ENCODE results near the gene PMEPA1. TPM values are rescaled to one million over a fixed set of nuclear protein-coding genes. Genes with fewer than 3 reads are reported as not detected.

Gene PMEPA1
- total and polyA plus RNA-seq, 2 experiments from 2014 or later = 7.3 to 15.4 TPM

DNA sequence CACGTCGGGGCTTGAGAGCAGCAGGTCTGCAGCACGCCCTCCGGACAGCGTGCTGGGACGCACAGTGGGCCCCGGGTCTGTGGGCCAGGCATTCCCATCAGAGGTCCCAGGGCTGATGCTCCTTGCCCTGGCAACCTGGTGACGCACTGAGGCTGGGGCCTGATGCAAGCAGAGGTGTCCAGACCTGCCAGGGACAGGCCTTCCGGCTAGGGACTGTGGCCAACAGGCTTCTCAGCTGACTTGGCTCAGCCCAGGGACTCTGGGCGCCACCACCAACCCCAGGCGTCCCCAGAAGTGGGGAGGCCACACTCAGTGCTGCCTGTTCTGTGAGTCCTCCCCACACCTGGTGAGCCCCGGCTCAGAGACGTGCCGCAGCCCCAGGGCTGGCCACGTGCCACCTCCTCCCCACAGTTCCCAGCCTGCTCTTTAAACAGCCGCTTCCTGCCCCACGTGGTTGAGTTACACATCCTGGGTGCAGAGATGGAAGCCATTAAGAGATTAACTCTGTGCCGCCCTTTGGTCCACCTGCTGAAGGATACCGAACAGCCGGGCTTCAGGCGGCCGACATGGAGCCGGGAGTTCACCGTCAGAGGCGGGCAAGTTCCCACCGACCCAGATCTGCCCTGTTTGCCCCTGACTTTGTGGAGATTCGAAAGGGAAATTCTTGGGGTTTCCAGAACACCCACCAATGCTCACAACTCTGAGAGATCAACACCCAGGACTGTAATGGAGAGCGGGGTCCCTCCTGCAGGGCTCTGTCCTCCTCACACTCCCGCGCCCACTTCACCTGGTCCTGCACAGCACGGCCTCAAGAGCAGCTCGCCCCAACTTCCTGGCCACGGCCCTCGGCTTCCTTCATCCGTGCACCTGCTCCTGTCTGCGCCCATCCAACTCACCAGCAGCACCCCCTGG is 52.0 kb downstream of the PMEPA1 start:
- Histone ChIP-seq H3F3A (replicated peaks; ENCODE audit: low read depth) (peaks cover 4% of the 10 kb centered on the region; the same call in 1 of the 2 replicates), H3K4me1 (ENCODE audit: insufficient read depth) (no peaks in the 10 kb centered on the region; the same call in 1 of the 2 replicates), H2AFZ (no peak overlapping the region), H3K27me3 (ENCODE audit: insufficient read depth) (no peaks in the 10 kb centered on the region), H4K20me1 (replicated peaks; ENCODE audit: insufficient read depth) (no peaks in the 10 kb centered on the region; the same call in 1 of the 2 replicates), H3K27ac (ENCODE audit: low read depth) (no peak overlapping the region), H3K4me2 (no peak overlapping the region), H3K79me2 (replicated peaks; ENCODE audit: insufficient read depth) (peaks cover 21% of the 10 kb centered on the region), H3K4me3 (no peak overlapping the region), H3K9me2 (ENCODE audit: insufficient read depth) (no peaks in the 10 kb centered on the region), H3K36me3 (ENCODE audit: insufficient read depth) (no peaks in the 10 kb centered on the region)
- H3K27me3 Mint-ChIP-seq (ENCODE audit: insufficient read depth, low read depth, poor library complexity) = peaks cover 7% of the 10 kb centered on the region
- peaks cover 25% of the 10 kb centered on the region for H3K36me3 Mint-ChIP-seq (ENCODE audit: low read depth)
- no peaks in the 10 kb centered on the region for H3K9me3 Mint-ChIP-seq
- TF ChIP-seq CREB1 (CRISPR knock-in tag; IDR thresholded peaks at IDR 0.05; ENCODE audit: low read depth) (no peak), JUNB (IDR thresholded peaks at IDR 0.05; ENCODE audit: unreplicated experiment) (no peak), POLR2AphosphoS5 (IDR thresholded peaks at IDR 0.05; ENCODE audit: low read depth) (no peak), EZH2 (IDR thresholded peaks at IDR 0.05; ENCODE audit: low read depth, unreplicated experiment) (no peak), ZNF114 (CRISPR knock-in tag; IDR thresholded peaks at IDR 0.05) (no peak), NANOG (IDR thresholded peaks at IDR 0.05; ENCODE audit: borderline replicate concordance) (no peak)
- TF ChIP-seq, protein P1, sequence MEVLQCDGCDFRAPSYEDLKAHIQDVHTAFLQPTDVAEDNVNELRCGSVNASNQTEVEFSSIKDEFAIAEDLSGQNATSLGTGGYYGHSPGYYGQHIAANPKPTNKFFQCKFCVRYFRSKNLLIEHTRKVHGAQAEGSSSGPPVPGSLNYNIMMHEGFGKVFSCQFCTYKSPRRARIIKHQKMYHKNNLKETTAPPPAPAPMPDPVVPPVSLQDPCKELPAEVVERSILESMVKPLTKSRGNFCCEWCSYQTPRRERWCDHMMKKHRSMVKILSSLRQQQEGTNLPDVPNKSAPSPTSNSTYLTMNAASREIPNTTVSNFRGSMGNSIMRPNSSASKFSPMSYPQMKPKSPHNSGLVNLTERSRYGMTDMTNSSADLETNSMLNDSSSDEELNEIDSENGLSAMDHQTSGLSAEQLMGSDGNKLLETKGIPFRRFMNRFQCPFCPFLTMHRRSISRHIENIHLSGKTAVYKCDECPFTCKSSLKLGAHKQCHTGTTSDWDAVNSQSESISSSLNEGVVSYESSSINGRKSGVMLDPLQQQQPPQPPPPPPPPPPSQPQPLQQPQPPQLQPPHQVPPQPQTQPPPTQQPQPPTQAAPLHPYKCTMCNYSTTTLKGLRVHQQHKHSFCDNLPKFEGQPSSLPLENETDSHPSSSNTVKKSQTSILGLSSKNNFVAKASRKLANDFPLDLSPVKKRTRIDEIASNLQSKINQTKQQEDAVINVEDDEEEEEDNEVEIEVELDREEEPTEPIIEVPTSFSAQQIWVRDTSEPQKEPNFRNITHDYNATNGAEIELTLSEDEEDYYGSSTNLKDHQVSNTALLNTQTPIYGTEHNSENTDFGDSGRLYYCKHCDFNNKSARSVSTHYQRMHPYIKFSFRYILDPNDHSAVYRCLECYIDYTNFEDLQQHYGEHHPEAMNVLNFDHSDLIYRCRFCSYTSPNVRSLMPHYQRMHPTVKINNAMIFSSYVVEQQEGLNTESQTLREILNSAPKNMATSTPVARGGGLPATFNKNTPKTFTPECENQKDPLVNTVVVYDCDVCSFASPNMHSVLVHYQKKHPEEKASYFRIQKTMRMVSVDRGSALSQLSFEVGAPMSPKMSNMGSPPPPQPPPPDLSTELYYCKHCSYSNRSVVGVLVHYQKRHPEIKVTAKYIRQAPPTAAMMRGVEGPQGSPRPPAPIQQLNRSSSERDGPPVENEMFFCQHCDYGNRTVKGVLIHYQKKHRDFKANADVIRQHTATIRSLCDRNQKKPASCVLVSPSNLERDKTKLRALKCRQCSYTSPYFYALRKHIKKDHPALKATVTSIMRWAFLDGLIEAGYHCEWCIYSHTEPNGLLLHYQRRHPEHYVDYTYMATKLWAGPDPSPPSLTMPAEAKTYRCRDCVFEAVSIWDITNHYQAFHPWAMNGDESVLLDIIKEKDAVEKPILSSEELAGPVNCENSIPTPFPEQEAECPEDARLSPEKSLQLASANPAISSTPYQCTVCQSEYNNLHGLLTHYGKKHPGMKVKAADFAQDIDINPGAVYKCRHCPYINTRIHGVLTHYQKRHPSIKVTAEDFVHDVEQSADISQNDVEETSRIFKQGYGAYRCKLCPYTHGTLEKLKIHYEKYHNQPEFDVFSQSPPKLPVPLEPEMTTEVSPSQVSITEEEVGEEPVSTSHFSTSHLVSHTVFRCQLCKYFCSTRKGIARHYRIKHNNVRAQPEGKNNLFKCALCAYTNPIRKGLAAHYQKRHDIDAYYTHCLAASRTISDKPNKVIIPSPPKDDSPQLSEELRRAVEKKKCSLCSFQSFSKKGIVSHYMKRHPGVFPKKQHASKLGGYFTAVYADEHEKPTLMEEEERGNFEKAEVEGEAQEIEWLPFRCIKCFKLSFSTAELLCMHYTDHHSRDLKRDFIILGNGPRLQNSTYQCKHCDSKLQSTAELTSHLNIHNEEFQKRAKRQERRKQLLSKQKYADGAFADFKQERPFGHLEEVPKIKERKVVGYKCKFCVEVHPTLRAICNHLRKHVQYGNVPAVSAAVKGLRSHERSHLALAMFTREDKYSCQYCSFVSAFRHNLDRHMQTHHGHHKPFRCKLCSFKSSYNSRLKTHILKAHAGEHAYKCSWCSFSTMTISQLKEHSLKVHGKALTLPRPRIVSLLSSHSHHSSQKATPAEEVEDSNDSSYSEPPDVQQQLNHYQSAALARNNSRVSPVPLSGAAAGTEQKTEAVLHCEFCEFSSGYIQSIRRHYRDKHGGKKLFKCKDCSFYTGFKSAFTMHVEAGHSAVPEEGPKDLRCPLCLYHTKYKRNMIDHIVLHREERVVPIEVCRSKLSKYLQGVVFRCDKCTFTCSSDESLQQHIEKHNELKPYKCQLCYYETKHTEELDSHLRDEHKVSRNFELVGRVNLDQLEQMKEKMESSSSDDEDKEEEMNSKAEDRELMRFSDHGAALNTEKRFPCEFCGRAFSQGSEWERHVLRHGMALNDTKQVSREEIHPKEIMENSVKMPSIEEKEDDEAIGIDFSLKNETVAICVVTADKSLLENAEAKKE (CRISPR knock-in tag; IDR thresholded peaks at IDR 0.05) = no peak
- TF ChIP-seq, protein P2, sequence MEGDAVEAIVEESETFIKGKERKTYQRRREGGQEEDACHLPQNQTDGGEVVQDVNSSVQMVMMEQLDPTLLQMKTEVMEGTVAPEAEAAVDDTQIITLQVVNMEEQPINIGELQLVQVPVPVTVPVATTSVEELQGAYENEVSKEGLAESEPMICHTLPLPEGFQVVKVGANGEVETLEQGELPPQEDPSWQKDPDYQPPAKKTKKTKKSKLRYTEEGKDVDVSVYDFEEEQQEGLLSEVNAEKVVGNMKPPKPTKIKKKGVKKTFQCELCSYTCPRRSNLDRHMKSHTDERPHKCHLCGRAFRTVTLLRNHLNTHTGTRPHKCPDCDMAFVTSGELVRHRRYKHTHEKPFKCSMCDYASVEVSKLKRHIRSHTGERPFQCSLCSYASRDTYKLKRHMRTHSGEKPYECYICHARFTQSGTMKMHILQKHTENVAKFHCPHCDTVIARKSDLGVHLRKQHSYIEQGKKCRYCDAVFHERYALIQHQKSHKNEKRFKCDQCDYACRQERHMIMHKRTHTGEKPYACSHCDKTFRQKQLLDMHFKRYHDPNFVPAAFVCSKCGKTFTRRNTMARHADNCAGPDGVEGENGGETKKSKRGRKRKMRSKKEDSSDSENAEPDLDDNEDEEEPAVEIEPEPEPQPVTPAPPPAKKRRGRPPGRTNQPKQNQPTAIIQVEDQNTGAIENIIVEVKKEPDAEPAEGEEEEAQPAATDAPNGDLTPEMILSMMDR (conservative IDR thresholded peaks at IDR 0.05; ENCODE audit: low read depth in 2 of 2) = no peak
- TF ChIP-seq, protein P3, sequence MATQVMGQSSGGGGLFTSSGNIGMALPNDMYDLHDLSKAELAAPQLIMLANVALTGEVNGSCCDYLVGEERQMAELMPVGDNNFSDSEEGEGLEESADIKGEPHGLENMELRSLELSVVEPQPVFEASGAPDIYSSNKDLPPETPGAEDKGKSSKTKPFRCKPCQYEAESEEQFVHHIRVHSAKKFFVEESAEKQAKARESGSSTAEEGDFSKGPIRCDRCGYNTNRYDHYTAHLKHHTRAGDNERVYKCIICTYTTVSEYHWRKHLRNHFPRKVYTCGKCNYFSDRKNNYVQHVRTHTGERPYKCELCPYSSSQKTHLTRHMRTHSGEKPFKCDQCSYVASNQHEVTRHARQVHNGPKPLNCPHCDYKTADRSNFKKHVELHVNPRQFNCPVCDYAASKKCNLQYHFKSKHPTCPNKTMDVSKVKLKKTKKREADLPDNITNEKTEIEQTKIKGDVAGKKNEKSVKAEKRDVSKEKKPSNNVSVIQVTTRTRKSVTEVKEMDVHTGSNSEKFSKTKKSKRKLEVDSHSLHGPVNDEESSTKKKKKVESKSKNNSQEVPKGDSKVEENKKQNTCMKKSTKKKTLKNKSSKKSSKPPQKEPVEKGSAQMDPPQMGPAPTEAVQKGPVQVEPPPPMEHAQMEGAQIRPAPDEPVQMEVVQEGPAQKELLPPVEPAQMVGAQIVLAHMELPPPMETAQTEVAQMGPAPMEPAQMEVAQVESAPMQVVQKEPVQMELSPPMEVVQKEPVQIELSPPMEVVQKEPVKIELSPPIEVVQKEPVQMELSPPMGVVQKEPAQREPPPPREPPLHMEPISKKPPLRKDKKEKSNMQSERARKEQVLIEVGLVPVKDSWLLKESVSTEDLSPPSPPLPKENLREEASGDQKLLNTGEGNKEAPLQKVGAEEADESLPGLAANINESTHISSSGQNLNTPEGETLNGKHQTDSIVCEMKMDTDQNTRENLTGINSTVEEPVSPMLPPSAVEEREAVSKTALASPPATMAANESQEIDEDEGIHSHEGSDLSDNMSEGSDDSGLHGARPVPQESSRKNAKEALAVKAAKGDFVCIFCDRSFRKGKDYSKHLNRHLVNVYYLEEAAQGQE (IDR thresholded peaks at IDR 0.05; ENCODE audit: unreplicated experiment) = no peak
- H3K4me1 Mint-ChIP-seq = peaks cover 29% of the 10 kb centered on the region
- H3K27ac Mint-ChIP-seq = peak overlapping the region; percentile 59; the same call in 1 of the 2 replicates
- ATAC-seq (no peak), DNase-seq (ENCODE audit: low spot score) (no peak)
- no peak overlapping the region for H3K4me3 Mint-ChIP-seq

Measured in GM23338 (cell line).